Adrenal gland (tissue), 5 donors: ENCODE measurements around the gene XRN1.

Experiments used
- POLR2A ChIP-seq, 2 donors: fragments of 450-650 bp; IDR thresholded peaks; one replicate each; pipeline ENCODE4 v1.6.1; 2017; ENCODE audit warnings: antibody characterized with exemption in 2 of 2, mild to moderate bottlenecking in 2 of 2, moderate library complexity in 1 of 2
- TF ChIP-seq, protein P1 (sequence below), 6 experiments: fragments of 450-650 bp in 4 of 6; fragments of 200-600 bp in 2 of 6; sonication (generic) in 1 of 6; IDR thresholded peaks; 1 replicate in 5 of 6; 2 replicates in 1 of 6; pipeline versions ENCODE4 v1.5.1 to v1.8.0; 2016 to 2021; ENCODE audit warnings: antibody characterized with exemption in 6 of 6, mild to moderate bottlenecking in 2 of 6, moderate library complexity in 1 of 6
- donor health status: DM: no; HTN: no; CAD: no.

DNA sequence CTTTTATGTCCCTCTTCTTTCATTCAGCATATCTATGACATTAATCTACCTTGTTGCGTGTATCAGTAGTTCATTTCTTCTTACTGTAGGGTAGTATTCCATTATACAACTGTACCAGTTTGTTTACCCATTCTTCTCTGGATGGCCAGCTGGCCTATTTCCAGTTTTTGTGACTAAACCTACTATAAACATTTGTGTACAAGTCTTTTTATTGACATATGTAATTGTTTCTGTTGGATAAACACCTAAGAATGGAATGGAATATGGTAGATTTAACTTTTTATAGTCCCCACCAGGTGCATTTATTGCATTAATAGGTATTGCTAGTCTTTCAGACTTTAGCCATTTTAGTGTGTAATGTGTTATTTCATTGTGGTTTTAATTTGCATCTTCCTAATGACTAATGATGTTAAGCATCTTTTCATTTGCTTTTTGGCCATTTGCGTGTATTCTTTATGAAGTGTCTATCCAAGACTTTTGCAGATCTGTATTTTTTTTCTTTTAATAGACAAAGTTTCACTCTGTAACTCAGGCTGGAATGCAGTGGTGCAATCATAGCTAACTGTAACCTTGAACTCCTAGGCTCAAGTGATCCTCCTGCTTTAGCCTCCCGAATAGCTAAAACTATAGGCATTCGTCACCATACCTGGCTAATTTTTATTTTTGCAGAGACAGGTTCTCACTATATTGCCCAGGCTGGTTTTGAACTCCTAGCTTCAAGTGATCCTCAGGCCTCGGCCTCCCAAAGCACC is 41.9 kb upstream of the XRN1 start:
- TF ChIP-seq, protein P1, sequence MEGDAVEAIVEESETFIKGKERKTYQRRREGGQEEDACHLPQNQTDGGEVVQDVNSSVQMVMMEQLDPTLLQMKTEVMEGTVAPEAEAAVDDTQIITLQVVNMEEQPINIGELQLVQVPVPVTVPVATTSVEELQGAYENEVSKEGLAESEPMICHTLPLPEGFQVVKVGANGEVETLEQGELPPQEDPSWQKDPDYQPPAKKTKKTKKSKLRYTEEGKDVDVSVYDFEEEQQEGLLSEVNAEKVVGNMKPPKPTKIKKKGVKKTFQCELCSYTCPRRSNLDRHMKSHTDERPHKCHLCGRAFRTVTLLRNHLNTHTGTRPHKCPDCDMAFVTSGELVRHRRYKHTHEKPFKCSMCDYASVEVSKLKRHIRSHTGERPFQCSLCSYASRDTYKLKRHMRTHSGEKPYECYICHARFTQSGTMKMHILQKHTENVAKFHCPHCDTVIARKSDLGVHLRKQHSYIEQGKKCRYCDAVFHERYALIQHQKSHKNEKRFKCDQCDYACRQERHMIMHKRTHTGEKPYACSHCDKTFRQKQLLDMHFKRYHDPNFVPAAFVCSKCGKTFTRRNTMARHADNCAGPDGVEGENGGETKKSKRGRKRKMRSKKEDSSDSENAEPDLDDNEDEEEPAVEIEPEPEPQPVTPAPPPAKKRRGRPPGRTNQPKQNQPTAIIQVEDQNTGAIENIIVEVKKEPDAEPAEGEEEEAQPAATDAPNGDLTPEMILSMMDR (IDR thresholded peaks at IDR 0.05) = no peak
- TF ChIP-seq POLR2A (IDR thresholded peaks at IDR 0.05) = no peak
